ENCODE data around the gene CCDC196.

Gene CCDC196

GRCh38 chr14:66485910-66486421 is at the start of gene CCDC196:
Gene CCDC196, plus strand, starts transcription at chr14:66486371. Its CDS starts 132 bp downstream, at chr14:66486503.
- DNase-seq (ENCODE audit: low spot score) = no peak

- no peak for DNase-seq (ENCODE audit: low spot score)
Measured at GRCh38 chr14:66440801-66441200, 45.4 kb upstream of the CCDC196 start.

DNA sequence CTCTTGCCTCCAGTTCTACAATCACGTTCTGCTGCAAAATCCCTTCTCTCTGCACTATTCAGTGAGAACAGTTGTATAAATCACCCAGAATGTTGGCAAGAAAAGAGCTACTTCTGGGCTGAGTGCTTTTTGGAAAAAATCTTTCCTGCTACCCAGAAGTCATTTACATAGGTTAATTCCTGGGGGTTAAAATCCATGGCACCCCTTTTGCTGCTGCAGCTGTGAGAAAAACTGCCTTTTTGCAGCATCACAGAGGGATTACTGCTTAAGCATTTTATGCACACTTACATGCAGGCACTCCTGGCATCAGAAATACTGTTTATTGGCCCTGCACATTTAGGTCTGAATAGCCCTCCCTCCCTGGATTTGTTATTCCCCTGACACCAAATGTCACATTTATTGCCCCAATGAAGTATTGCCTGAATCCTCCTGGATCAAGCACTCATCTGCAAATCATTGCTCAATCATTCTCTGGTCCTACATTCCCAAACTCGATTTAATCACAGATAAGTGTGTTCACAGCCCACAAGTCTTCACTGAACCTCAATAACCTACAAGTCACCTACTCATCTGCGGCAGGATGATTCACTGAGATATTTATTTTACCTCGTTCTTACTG is 43.1 kb upstream of the CCDC196 start:
- DNase-seq (ENCODE audit: low spot score) = peak; percentile 55

DNA sequence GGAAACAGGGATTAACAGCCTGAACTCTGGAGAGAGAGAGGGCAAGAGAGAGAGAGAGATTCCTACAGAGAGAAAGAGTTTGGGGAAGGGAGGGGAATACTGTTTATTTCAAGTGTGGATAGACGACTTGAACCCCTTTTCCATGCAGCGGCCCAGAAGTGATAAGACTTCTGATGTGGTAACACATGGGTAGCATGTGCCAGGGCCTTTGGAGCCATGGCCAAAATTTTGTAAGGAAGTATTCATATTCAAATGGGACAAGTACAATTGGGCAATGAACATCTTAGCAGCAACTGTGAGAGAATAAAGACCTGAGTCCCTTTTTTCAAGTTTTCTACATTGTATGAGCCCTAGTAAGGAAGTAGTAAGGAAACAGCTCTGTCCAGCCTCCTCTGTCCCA is 42.4 kb upstream of the CCDC196 start:
- DNase-seq (ENCODE audit: low spot score) = no peak

- no peak for DNase-seq (ENCODE audit: low spot score)
Measured at GRCh38 chr14:66444271-66444927, 41.8 kb upstream of the CCDC196 start.

DNA sequence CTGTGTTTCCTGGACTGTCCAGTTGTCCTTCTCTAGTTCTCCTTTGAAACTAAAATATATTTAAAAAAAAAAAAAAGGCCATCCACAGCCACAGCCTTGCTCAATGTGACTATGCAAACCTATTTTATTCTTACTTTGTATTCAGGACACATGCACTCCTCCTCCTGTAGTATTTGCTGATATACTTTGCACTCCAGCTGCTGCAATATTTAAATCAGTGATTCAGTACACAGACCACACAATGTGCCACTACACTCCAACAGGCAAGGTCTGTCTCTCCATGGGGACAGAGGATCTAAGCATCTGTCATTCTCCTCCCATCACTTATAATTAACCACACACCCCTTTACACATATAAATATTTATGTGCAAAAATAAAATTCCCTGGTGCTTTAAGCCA is 40.2 kb upstream of the CCDC196 start:
- no peak for DNase-seq (ENCODE audit: low spot score)

GRCh38 chr14:66453469-66453868 is 32.7 kb upstream of the CCDC196 start:
- no peak for DNase-seq (ENCODE audit: low spot score)

- DNase-seq (ENCODE audit: low spot score) = no peak
Measured at GRCh38 chr14:66459603-66460002, 26.6 kb upstream of the CCDC196 start.

GRCh38 chr14:66464261-66464660 is 21.9 kb upstream of the CCDC196 start:
- DNase-seq (ENCODE audit: low spot score) = peak; percentile 68

- no peak for DNase-seq (ENCODE audit: low spot score)
Measured at GRCh38 chr14:66468778-66469367, 17.3 kb upstream of the CCDC196 start.

DNA sequence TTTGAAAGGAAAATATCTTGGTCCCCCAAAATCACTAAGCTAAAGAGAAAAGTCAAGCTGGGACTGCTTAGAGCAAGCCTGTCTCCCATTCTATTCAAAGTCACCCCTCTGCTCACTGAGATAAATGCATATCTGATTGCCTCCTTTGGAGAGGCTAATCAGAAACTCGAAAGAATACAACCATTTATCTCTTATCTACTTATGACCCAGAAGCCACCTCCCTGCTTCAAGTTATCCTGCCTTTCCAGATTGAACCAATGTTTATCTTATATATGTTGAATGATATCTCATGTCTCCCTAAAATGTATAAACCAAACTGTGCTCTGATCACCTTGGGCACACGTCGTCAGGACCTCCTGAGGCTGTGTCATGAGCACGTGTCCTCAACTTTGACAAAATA is 14.6 kb upstream of the CCDC196 start:
- no peak for DNase-seq (ENCODE audit: low spot score)

GRCh38 chr14:66472251-66472650 is 13.9 kb upstream of the CCDC196 start:
- DNase-seq (ENCODE audit: low spot score) = peak; percentile 30

- DNase-seq (ENCODE audit: low spot score) = no peak
Measured at GRCh38 chr14:66473223-66473622, 12.9 kb upstream of the CCDC196 start.

- DNase-seq (ENCODE audit: low spot score) = no peak
Measured at GRCh38 chr14:66476964-66477363, 9.2 kb upstream of the CCDC196 start.

DNA sequence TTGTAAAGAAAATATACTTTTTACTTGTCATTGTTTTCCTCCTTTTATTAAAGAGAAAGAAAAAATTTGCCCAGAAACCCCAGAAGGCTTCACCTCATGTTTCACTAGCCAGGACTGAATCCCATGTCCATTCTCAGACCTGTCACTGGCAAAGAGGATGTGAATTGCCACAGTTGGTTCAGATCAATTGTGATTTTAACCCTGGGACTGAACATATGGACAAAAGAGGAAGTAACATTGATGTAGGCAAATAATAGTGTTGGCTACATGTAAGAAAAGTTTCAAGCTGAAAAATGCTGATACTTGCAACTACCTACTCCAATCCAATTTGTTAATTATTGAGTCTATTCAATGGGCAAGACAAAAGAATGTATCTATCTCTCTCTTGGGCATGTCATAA is 8.6 kb upstream of the CCDC196 start:
- no peak for DNase-seq (ENCODE audit: low spot score)

DNA sequence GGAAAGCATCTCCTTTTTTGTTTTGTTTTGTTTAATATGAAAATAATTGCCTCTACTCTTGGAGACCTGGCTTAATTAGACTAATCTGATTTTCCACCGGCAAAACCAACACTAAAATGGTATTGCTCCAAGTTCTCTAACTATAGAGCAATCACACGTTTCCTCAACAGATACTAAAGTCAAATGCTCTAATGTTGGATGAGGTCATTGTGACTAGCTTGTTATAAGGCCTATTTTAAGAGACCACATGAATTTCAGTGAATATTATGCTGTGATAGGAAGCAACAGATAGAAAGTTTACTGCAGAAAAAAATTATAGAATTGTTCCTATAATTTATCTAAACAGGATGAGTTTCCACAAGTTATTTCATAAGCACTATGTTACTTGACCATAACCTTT is 3.3 kb upstream of the CCDC196 start:
- DNase-seq (ENCODE audit: low spot score) = no peak

GRCh38 chr14:66483322-66483721 is 2.8 kb upstream of the CCDC196 start:
- no peak for DNase-seq (ENCODE audit: low spot score)

GRCh38 chr14:66485029-66485428 is 1.1 kb upstream of the CCDC196 start:
- no peak for DNase-seq (ENCODE audit: low spot score)

GRCh38 chr14:66487164-66487563 is 993 bp downstream of the CCDC196 start:
- DNase-seq (ENCODE audit: low spot score) = no peak

GRCh38 chr14:66490143-66491111 is 4.3 kb downstream of the CCDC196 start:
- DNase-seq (ENCODE audit: low spot score) = no peak

DNA sequence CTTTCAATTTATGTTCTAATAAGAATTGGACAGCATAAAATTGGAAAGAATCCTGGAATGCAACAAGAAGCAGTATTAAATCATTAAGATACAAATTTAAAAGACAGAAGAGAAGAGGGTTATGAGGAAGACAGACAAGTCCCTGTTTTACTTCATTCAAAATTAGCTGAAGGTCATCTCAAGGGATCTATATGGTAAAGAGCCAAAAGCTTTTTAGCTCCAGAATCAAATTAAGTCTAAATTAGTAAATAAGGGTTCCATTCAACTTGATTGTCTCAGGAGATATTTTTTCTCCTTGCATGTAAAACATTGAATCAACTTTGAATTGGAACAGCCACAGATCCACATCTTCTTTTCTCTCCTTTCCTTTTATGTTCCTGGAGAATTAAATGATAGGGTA is 7.6 kb downstream of the CCDC196 start:
- DNase-seq (ENCODE audit: low spot score) = no peak

Measured in putamen (tissue), 1 donor.